BE2C (cell line): ENCODE measurements around the gene ZNF354B. TPM values are rescaled to one million over a fixed set of nuclear protein-coding genes. Genes with fewer than 3 reads are reported as not detected.

Experiments used
- DNase-seq: peaks from one replicate; pipeline ENCODE4 v3.0.0-alpha.2; 2020
- H3K27me3 ChIP-seq: fragments of 250-450 bp; sonication (Bioruptor Pico); 2 replicates; pipeline ENCODE4 v1.5.1; 2020; ENCODE audit warnings: mild to moderate bottlenecking
- H3K36me3 ChIP-seq: fragments of 250-450 bp; sonication (Bioruptor Pico); 2 replicates; pipeline ENCODE4 v1.5.1; 2020; ENCODE audit warnings: mild to moderate bottlenecking
- H3K4me1 ChIP-seq: fragments of 250-450 bp; sonication (Bioruptor Pico); 2 replicates; pipeline ENCODE4 v1.5.1; 2020
- H3K4me3 ChIP-seq: 2 replicates; pipeline ENCODE4 v1.5.1; 2011; ENCODE audit warnings: low read depth, low read length
- H3K9me3 ChIP-seq: fragments of 250-450 bp; sonication (Bioruptor Pico); 2 replicates; pipeline ENCODE4 v1.5.1; 2020
- polyA plus RNA-seq: library from polyadenylated mRNA; unstranded; fragments of >200 nt; gene quantifications from one replicate; pipeline ENCODE4 v1.2.1, GENCODE V29; 2012; ENCODE audit warnings: low read depth, missing spikeins; ENCODE audit not compliant: insufficient read length, insufficient read depth
- TF ChIP-seq, protein P1 (sequence below): IDR thresholded peaks from 2 replicates; pipeline ENCODE4 v1.5.1; 2012; ENCODE audit warnings: mild to moderate bottlenecking, low read depth, low read length

ZNF354B gene
- 12.0 TPM for polyA plus RNA-seq

GRCh38 chr5:178859625-178860521, at the start of gene ZNF354B:
TSS of gene ZNF354B (plus strand) at chr5:178859953. CDS start at chr5:178861048, 1,095 bp downstream.
- no peaks in the 10 kb centered on the region for H3K27me3 ChIP-seq
- H3K4me3 ChIP-seq = peak within 1 kb of the TSS; percentile 67
- peaks cover 22% of the 10 kb centered on the region for H3K36me3 ChIP-seq
- TF ChIP-seq, protein P1, sequence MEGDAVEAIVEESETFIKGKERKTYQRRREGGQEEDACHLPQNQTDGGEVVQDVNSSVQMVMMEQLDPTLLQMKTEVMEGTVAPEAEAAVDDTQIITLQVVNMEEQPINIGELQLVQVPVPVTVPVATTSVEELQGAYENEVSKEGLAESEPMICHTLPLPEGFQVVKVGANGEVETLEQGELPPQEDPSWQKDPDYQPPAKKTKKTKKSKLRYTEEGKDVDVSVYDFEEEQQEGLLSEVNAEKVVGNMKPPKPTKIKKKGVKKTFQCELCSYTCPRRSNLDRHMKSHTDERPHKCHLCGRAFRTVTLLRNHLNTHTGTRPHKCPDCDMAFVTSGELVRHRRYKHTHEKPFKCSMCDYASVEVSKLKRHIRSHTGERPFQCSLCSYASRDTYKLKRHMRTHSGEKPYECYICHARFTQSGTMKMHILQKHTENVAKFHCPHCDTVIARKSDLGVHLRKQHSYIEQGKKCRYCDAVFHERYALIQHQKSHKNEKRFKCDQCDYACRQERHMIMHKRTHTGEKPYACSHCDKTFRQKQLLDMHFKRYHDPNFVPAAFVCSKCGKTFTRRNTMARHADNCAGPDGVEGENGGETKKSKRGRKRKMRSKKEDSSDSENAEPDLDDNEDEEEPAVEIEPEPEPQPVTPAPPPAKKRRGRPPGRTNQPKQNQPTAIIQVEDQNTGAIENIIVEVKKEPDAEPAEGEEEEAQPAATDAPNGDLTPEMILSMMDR = peak; percentile 12; the same call in 1 of the 2 replicates
- H3K4me1 ChIP-seq = no peaks in the 10 kb centered on the region
- peak; percentile 92 for DNase-seq
- no peaks in the 10 kb centered on the region for H3K9me3 ChIP-seq

DNA sequence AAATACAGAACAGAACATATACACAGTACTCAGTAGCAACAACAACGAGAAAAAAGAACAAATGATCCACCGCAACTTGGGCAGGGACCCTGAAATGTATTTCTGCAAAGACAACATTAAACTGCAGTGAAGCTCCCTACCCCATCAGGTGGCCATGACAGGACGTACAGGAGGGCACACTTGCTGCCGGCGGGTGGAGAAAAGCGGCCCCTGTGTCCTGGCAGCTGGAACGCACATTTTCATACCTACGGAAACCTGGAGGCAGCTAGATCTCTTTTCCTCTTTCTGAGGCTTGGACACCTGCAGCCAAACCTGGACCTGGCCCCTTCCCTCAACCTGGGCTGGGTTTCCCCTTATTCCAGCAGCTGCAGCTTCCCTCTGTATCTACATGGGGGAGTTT, 42.2 kb upstream of the ZNF354B start:
- no peak for DNase-seq
- no peaks in the 10 kb centered on the region; the same call in 1 of the 2 replicates for H3K9me3 ChIP-seq
- no peaks in the 10 kb centered on the region for H3K4me1 ChIP-seq
- no peaks in the 10 kb centered on the region for H3K27me3 ChIP-seq
- H3K4me3 ChIP-seq = no peak overlapping the region
- H3K36me3 ChIP-seq = peaks cover 24% of the 10 kb centered on the region
- TF ChIP-seq, protein P1 = no peak

DNA sequence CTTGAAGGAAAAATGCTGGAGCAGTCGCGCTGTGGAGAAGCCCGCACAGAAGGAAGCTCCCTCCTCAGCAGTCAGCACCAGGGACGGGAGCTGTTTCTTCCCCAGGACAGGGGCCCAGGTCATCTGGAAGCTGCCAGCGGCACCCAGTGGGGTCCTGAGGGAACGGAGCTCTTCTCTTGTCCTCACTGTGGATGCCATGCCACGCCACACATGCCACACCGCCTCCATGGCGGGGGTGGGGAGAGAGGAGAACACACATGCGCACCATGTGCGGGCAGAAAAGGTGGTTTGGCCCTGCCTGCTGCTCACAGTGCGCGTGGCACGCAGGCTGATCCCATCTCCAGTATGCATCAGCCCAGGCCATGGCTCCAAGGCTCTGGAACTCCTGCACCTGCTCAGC, 41.7 kb upstream of the ZNF354B start:
- Histone ChIP-seq H3K4me1 (no peaks in the 10 kb centered on the region), H3K4me3 (no peak overlapping the region), H3K36me3 (peaks cover 24% of the 10 kb centered on the region), H3K9me3 (no peaks in the 10 kb centered on the region; the same call in 1 of the 2 replicates), H3K27me3 (no peaks in the 10 kb centered on the region)
- DNase-seq = no peak
- TF ChIP-seq, protein P1 = no peak

DNA sequence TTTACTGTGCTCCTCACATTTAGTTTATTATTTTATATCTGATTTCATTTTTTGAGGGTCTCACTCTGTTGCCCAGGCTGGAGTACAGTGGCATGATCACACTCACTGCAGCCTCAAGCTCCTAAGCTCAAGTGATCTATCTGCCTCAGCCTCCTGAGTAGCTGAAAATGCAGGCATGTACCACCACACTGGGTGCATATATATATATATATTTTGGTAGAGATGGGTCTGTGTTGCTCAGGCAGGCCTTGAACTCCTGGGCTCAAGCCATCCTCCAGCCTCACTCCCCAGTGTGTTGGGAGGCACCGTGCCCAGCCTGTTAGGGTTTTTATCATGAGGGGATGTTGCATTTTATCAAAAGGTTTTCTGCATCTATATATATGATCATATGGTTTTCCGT, 39.8 kb upstream of the ZNF354B start:
- TF ChIP-seq, protein P1 = no peak
- no peaks in the 10 kb centered on the region for H3K27me3 ChIP-seq
- no peaks in the 10 kb centered on the region; the same call in 1 of the 2 replicates for H3K9me3 ChIP-seq
- peaks cover 17% of the 10 kb centered on the region for H3K36me3 ChIP-seq
- no peaks in the 10 kb centered on the region for H3K4me1 ChIP-seq
- no peak for DNase-seq
- no peak overlapping the region for H3K4me3 ChIP-seq

- Histone ChIP-seq H3K4me3 (no peak overlapping the region), H3K4me1 (no peaks in the 10 kb centered on the region), H3K36me3 (peaks cover 20% of the 10 kb centered on the region), H3K27me3 (no peaks in the 10 kb centered on the region), H3K9me3 (no peaks in the 10 kb centered on the region; the same call in 1 of the 2 replicates)
- no peak for DNase-seq
- TF ChIP-seq, protein P1 = no peak
Observed at GRCh38 chr5:178825444-178825843, 34.3 kb upstream of the ZNF354B start.

DNA sequence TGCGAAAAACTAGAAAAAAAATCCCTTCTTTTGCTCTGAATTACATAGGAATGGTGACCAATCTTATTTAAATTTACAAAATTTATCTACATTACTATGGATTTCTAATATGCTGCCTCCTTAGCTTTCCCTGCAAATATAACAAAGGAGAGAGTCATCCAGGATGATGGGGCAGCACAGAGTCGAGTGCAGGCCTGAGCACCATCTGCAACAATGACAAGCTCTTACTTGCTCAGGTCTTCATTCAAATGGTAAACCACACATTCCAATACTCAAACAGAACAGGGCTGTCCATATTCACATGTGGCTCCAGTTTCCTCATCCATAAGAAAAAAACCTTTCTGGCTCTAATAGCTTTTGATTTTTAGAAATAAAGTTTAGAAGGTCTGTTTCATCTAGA, 33.5 kb upstream of the ZNF354B start:
- H3K36me3 ChIP-seq = peaks cover 20% of the 10 kb centered on the region
- H3K4me1 ChIP-seq = no peaks in the 10 kb centered on the region
- DNase-seq = no peak
- TF ChIP-seq, protein P1 = no peak
- H3K4me3 ChIP-seq = no peak overlapping the region
- no peaks in the 10 kb centered on the region; the same call in 1 of the 2 replicates for H3K9me3 ChIP-seq
- no peaks in the 10 kb centered on the region for H3K27me3 ChIP-seq
